KOPT-K1 (cell line): ENCODE data around the gene SERPINB5.
"Not testable (repeated sequence)": the region's sequence is repeated elsewhere in the genome, so short reads cannot be mapped to it uniquely, and the experiment has no call there.

Experiments used
- H3K27ac ChIP-seq: fragments of 200-600 bp; sonication (generic); 2 replicates; pipeline ENCODE4 v1.5.1; 2016; ENCODE audit warnings: antibody characterized with exemption, mild to moderate bottlenecking, low read depth, low read length; ENCODE audit not compliant: poor library complexity, severe bottlenecking
- H3K36me3 ChIP-seq: fragments of 200-600 bp; sonication (generic); 2 replicates; pipeline ENCODE4 v1.5.1; 2017; ENCODE audit warnings: antibody characterized with exemption, mild to moderate bottlenecking, low read length, moderate library complexity; ENCODE audit not compliant: insufficient read depth
- H3K9me3 ChIP-seq: fragments of 200-600 bp; sonication (generic); 2 replicates; pipeline ENCODE4 v1.5.1; 2017; ENCODE audit warnings: antibody characterized with exemption, low read length, mild to moderate bottlenecking; ENCODE audit not compliant: insufficient read depth, poor library complexity, severe bottlenecking

SERPINB5 gene

GRCh38 chr18:63451799-63452660 is 24.7 kb upstream of the SERPINB5 start:
- H3K36me3 ChIP-seq = no peaks in the 10 kb centered on the region
- no peaks in the 10 kb centered on the region for H3K9me3 ChIP-seq
- H3K27ac ChIP-seq = no peak overlapping the region

DNA sequence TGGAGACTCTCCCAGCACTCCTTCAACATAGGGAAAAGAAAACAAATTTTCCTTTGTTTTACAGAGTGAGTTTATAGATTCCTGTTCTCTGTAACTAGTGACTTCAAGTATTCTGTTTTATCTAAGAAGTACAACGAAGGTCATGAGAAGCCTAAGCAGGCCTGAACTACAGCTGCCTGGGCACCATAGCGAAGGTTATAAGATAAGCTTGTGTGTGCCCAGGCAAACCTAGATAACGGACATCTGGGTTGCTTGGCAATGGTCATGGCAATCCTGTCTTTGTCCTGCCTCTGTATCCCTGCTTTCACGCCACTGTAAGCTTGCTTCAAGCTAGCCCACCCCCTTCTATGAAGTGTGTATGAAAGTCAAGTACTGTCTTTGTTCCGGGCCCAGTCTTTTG is 24.0 kb upstream of the SERPINB5 start:
- H3K36me3 ChIP-seq, H3K9me3 ChIP-seq, H3K27ac ChIP-seq: not testable (repeated sequence)

- Histone ChIP-seq H3K36me3 (no peaks in the 10 kb centered on the region), H3K9me3 (no peaks in the 10 kb centered on the region), H3K27ac (no peak overlapping the region)
These were observed 22.3 kb upstream of the SERPINB5 start for GRCh38 chr18:63454497-63454896.

GRCh38 chr18:63457977-63458376 is 18.8 kb upstream of the SERPINB5 start:
- Histone ChIP-seq H3K9me3 (no peaks in the 10 kb centered on the region), H3K36me3 (no peaks in the 10 kb centered on the region), H3K27ac (no peak overlapping the region)

- H3K9me3 ChIP-seq = no peaks in the 10 kb centered on the region
These were observed 16.3 kb upstream of the SERPINB5 start for GRCh38 chr18:63460414-63460813.

DNA sequence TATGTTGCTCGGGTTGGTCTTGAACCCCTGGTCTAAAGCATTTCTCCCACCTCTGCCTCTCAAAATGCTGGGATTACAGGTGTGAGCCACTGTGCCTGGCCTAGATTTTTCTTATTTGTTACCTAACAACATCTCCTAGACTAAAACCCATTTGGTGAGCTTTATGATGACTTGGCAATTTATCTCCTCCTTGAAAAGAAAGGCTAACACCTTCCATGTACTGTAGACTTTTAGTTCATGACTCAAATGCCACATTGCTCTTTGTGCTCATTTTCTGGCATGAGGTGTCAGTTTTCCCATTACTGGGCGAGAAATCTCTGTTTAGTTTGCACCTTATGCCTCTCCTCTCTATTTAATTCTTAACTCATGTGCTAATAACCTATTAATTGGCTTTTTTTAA is 12.3 kb upstream of the SERPINB5 start:
- no peak overlapping the region for H3K27ac ChIP-seq
- no peaks in the 10 kb centered on the region for H3K36me3 ChIP-seq
- H3K9me3 ChIP-seq = no peaks in the 10 kb centered on the region

More at GRCh38 chr18:63460414-63460813, 16.3 kb upstream of the SERPINB5 start:
- Histone ChIP-seq H3K36me3 (no peaks in the 10 kb centered on the region), H3K27ac (no peak overlapping the region)

- no peaks in the 10 kb centered on the region for H3K9me3 ChIP-seq
- no peak overlapping the region for H3K27ac ChIP-seq
- no peaks in the 10 kb centered on the region for H3K36me3 ChIP-seq
These were observed 11.7 kb upstream of the SERPINB5 start for GRCh38 chr18:63465059-63465458.

GRCh38 chr18:63467699-63468098 is 9.1 kb upstream of the SERPINB5 start:
- no peak overlapping the region for H3K27ac ChIP-seq
- no peaks in the 10 kb centered on the region for H3K36me3 ChIP-seq
- H3K9me3 ChIP-seq = no peaks in the 10 kb centered on the region

DNA sequence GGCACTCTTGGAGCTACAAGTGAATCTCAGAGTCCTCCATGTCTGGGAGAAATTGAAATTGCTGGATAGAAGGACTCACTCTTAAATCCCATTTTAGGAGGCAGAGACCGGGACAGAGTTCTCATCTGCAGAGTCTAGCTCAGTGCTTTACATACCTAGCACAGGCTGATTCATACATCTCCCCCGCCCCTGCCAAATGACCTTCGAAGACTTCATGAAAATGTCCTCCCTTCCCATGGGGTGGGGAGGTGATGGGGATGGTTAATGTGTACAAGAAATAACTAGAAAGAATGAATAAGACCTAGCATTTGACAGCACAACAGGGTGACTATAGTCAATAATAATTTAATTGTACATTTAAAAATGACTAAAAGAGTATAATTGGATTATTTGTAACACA is 8.2 kb upstream of the SERPINB5 start:
- no peaks in the 10 kb centered on the region for H3K36me3 ChIP-seq
- no peak overlapping the region for H3K27ac ChIP-seq
- H3K9me3 ChIP-seq = no peaks in the 10 kb centered on the region

DNA sequence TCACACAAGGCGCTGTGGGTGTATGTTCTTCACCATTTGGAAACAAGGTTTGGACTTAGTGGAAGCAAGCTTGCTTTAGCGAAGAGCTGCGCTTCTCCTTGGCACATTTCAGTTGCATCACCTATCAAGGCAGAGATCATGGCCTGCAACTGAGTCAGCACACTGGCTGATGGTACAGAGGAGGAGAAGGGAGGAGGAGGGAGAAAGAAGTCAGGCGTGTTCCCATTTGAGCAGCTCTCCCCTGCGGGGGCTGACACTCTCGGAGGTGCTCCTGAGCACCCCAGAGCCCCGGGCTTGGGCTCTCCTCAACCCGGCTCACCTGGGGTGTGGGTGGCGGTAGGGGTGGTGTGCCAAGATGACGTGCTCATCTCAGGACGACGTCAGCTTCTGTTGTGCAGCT is 6.0 kb upstream of the SERPINB5 start:
- H3K9me3 ChIP-seq = no peaks in the 10 kb centered on the region
- no peak overlapping the region for H3K27ac ChIP-seq
- H3K36me3 ChIP-seq = no peaks in the 10 kb centered on the region

DNA sequence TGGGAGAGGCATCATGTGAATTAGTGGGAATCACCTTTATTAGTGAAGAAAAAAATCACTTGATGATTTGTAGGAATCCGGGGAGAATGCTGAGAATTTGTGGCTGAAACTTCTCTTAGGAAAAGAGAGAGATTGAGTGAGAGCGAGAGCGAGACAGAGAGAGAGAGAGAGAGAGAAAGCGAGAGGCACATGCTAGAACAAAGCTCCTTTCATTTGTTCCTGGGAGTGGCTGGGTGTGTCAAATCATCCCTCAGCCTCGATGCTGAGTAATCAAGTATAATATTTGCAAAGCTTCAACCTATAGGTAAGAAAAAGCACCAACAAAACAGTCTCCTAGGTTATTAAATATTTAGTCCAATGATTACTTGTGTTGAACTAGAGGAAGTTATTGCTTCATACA is 4.4 kb upstream of the SERPINB5 start:
- Histone ChIP-seq H3K27ac (no peak overlapping the region), H3K36me3 (no peaks in the 10 kb centered on the region), H3K9me3 (no peaks in the 10 kb centered on the region)

GRCh38 chr18:63477200-63477599 is 442 bp downstream of the SERPINB5 start:
- no peaks in the 10 kb centered on the region for H3K36me3 ChIP-seq
- no peak overlapping the region for H3K27ac ChIP-seq
- no peaks in the 10 kb centered on the region for H3K9me3 ChIP-seq

- Histone ChIP-seq H3K9me3 (no peaks in the 10 kb centered on the region), H3K36me3 (no peaks in the 10 kb centered on the region), H3K27ac (no peak overlapping the region)
These were observed 1.2 kb downstream of the SERPINB5 start for GRCh38 chr18:63477968-63478367.

- Histone ChIP-seq H3K36me3 (no peaks in the 10 kb centered on the region), H3K9me3 (no peaks in the 10 kb centered on the region), H3K27ac (no peak overlapping the region)
These were observed 3.1 kb downstream of the SERPINB5 start for GRCh38 chr18:63479826-63480225.

- H3K36me3 ChIP-seq = no peaks in the 10 kb centered on the region
- H3K27ac ChIP-seq = no peak overlapping the region
- no peaks in the 10 kb centered on the region for H3K9me3 ChIP-seq
These were observed 3.7 kb downstream of the SERPINB5 start for GRCh38 chr18:63480476-63480875.

GRCh38 chr18:63480915-63481314 is 4.2 kb downstream of the SERPINB5 start:
- Histone ChIP-seq H3K36me3 (no peaks in the 10 kb centered on the region), H3K9me3 (no peaks in the 10 kb centered on the region)

More at GRCh38 chr18:63480915-63481314, 4.2 kb downstream of the SERPINB5 start:
- H3K27ac ChIP-seq = no peak overlapping the region
